Subcutaneous adipose tissue (tissue), 4 donors: Measurements from ENCODE around the gene DIAPH2. TPM values are rescaled to one million over a fixed set of nuclear protein-coding genes. Genes with fewer than 3 reads are reported as not detected.

ENCODE experiments used
- total RNA-seq, 4 donors: library from RNA; depleted of rRNA; stranded (reverse); fragments of >200 nt; gene quantifications; one replicate each; pipeline ENCODE4 v1.1.0, GENCODE V29; 2016
- TF ChIP-seq, protein P1 (sequence below): fragments of 450-650 bp; IDR thresholded peaks from one replicate; pipeline ENCODE4 v1.5.1; 2016; ENCODE audit warnings: low read depth, mild to moderate bottlenecking, control low read depth, antibody characterized with exemption, moderate library complexity

The DIAPH2 gene
- total RNA-seq, 4 donors from 2014 or later: 45.0 to 84.6 (median 54.2) TPM

DNA sequence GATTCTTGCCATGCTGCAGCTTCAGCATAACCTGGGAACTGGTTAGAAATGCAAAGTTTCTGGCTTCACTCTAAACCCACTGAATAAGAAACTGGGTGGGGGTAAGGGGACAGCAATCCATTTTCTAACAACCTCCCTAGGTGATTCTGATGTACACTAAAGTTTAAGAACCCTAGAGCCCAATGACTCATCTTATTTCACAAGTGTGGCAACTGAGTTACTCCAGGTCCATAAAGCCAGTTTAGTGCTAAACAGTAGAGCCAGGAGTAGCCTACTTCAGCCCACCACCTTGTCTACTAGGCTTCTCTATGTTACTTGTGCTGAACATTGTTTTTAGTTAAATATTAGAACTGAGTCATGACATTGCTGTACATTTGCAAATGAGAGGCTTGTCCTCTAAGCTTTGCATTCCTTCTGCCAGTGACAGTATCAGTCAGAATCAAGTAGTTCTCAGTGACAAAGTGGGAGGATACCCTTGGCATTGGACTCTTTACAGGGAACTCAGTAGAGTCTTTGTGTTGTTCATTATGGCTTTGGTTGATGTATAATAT, 717.0 kb downstream of the DIAPH2 start:
- TF ChIP-seq, protein P1, sequence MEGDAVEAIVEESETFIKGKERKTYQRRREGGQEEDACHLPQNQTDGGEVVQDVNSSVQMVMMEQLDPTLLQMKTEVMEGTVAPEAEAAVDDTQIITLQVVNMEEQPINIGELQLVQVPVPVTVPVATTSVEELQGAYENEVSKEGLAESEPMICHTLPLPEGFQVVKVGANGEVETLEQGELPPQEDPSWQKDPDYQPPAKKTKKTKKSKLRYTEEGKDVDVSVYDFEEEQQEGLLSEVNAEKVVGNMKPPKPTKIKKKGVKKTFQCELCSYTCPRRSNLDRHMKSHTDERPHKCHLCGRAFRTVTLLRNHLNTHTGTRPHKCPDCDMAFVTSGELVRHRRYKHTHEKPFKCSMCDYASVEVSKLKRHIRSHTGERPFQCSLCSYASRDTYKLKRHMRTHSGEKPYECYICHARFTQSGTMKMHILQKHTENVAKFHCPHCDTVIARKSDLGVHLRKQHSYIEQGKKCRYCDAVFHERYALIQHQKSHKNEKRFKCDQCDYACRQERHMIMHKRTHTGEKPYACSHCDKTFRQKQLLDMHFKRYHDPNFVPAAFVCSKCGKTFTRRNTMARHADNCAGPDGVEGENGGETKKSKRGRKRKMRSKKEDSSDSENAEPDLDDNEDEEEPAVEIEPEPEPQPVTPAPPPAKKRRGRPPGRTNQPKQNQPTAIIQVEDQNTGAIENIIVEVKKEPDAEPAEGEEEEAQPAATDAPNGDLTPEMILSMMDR: no peak

DNA sequence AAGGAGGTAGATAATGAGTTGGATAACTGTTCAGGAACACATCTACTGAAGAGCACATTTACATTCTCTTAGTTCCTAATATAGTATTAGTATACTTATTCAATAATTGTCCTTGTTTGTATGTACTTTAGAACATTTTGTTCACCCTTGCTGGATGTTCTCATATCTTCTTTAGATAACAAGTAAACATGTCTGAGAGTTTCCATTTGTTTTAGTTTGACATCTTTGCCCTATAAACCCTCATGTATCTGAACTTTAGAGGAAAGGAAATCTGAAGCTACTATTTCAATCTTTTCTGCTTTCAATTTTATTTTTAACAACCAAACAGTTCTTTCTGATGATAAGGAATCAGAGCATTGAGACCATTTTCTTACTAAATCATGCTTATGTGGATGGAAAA, 717.7 kb downstream of the DIAPH2 start:
- TF ChIP-seq, protein P1: no peak

DNA sequence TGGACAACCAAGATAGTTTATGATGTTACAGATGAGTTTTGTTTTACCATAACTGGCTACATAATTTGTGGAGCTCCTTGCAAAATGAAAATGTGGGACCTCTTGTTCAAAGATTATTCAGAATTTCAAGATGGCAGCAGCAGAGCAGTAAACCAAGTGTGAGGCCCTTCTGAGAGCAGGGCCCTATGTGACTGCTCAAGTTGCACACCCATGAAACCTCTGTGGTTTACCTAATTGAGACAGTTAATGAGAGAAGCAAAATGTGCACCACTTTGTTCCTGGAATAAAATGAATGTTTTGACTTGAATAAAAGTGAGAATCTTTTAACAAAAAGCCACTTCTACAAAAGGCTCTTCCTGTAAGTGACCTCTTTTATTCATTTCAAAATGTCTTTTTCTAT, 718.3 kb downstream of the DIAPH2 start:
- TF ChIP-seq, protein P1: no peak

DNA sequence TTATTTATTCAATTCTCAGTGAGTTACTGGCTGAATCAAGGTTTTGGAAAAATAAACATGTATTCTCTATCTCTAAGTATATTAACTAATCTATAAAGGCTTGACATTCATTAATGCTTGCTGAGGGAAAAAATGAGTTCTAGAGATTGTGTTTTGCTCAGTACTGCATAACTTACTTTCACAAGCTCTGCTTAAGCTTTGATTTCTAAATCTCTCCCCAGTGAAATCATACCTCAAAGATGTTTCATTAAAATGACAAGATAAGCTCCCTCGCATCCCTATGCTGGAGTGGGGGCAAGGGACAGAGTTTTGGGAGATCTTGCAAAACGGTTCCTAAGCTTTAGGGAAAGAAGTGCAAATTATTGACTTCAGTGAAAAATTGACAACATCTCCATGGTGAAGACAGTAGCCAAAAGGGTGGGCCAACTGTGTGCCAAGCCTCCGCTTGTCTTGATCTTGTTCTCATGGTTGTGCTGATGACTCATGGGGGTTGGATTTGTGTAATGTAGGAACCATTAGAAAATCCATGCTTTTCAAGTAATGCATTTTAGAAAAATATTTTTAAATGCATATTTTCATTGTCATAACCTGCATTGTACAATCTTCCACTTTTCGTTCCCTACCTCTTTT, 720.5 kb downstream of the DIAPH2 start:
- TF ChIP-seq, protein P1: no peak

DNA sequence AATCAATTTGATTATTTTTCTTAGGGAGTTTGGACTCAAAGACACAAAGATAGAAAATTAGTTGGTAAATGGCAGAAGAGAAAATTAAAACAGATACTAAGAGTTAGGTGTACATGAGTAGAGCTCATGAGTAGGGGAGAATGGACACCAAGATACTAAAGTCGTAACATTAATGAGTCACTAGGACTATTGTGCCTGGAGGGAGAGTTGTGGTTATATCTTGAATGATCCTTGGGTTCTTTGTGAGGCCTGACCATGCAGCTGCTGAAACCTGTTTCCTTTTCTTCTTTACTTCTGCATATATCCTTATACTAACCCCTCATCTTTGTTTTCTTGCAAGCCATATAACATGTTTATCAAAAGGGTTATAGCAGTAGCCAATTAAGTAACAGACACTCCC, 731.8 kb downstream of the DIAPH2 start:
- TF ChIP-seq, protein P1: no peak

DNA sequence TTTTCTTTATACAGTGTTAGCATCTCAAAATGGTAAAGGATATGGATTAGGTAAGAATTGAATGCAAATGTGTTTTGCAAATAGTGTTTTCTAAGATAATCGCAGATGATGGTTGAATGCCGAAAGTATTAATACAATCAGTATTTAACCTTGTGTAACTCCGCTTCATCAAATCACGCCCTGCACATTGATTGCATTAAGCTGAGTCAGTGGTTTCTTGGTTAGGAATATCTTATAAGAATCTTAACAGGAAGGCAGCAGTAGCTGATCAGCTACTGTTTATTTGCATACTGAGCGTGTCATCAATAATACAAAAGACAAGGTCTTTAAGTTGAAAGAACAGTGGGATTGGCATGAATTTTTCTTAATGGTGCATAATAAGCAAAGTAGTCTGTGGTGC, 744.5 kb downstream of the DIAPH2 start:
- TF ChIP-seq, protein P1: no peak

DNA sequence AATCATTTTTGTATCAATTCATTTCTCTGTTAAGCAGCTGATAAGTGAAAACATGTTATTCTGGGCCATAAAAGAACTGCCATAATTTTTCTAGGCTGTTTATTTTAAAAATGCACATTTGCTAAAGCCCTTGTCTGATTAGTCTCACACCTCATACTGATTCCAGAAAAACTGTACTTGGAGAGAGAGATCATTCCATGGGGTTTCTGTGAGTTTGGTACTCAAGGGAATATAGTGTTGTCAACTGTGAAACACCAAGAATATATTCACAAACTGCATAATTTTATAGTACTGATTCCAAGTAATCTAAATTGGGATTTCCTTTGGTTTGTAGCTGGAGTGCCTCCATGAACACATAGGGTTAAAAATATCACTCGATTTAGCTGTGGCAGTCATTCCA, 746.6 kb downstream of the DIAPH2 start:
- TF ChIP-seq, protein P1: no peak
